HG02852 (cell line): ENCODE data around the gene RNPEP.
A peak's percentile ranks its signal among the peaks of the same experiment; 100 is the strongest.
"Not testable (repeated sequence)": the region's sequence is repeated elsewhere in the genome, so short reads cannot be mapped to it uniquely, and the experiment has no call there.

Experiments used
- ATAC-seq: cut with Tn5 transposase; IDR thresholded peaks from one replicate; pipeline ENCODE4 v1.9.1; 2021; ENCODE audit warnings: mild to moderate bottlenecking, moderate library complexity; ENCODE audit not compliant: unreplicated experiment

The RNPEP gene

GRCh38 chr1:202034149-202034682, 51.8 kb downstream of the RNPEP start:
- ATAC-seq: no peak

- ATAC-seq: no peak
Measured at GRCh38 chr1:202034683-202035462, 52.4 kb downstream of the RNPEP start.

- ATAC-seq: no peak
Measured at GRCh38 chr1:202036595-202037387, 54.3 kb downstream of the RNPEP start.

- no peak for ATAC-seq
Measured at GRCh38 chr1:202037706-202038296, 55.4 kb downstream of the RNPEP start.

GRCh38 chr1:202038688-202039346, 56.4 kb downstream of the RNPEP start:
- peak; percentile 75 for ATAC-seq

- ATAC-seq: no peak
Measured at GRCh38 chr1:202045705-202046104, 63.3 kb downstream of the RNPEP start.

- ATAC-seq: no peak
Measured at GRCh38 chr1:202046227-202046626, 63.8 kb downstream of the RNPEP start.

- ATAC-seq: no peak
Measured at GRCh38 chr1:202046748-202047708, 64.6 kb downstream of the RNPEP start.

- no peak for ATAC-seq
Measured at GRCh38 chr1:202047977-202048376, 65.5 kb downstream of the RNPEP start.

GRCh38 chr1:202049129-202049528, 66.7 kb downstream of the RNPEP start:
- no peak for ATAC-seq

GRCh38 chr1:202054094-202054493, 71.6 kb downstream of the RNPEP start:
- no peak for ATAC-seq

GRCh38 chr1:202054673-202055072, 72.2 kb downstream of the RNPEP start:
- not testable (repeated sequence) for ATAC-seq
